ENCODE measurements around the gene AMPH. TPM values are rescaled to one million over a fixed set of nuclear protein-coding genes. Genes with fewer than 3 reads are reported as not detected.

Gene AMPH
- polyA plus RNA-seq = 1 to 10 TPM; 1.2 to 7.3 (median 2.9) TPM

- H3K27ac ChIP-seq (ENCODE audit: low read depth, low read length) = no peak within 1 kb of the TSS
- WGBS, 3 donors = 1% methylated on average over 97 to 105 of the region's 105 CpGs
Observed at GRCh38 chr7:38630720-38631673, at the start of gene AMPH. Gene AMPH, minus strand, starts transcription at chr7:38631373. Its CDS starts 22 bp downstream, at chr7:38631351.

- WGBS, 3 donors = 55 to 79% (median 62%) methylated on average over 3 of the region's 3 CpGs
- no peak overlapping the region for H3K27ac ChIP-seq (ENCODE audit: low read depth, low read length)
Observed at GRCh38 chr7:38679419-38679818, 48.2 kb upstream of the AMPH start.

GRCh38 chr7:38678698-38679054 lies 47.5 kb upstream of the AMPH start:
- no peak overlapping the region for H3K27ac ChIP-seq (ENCODE audit: low read depth, low read length)
- 57 to 100% (median 80%) methylated on average over 1 of the region's 1 CpG for WGBS, 3 donors

GRCh38 chr7:38677981-38678697 lies 47.0 kb upstream of the AMPH start:
- 68 to 88% (median 80%) methylated on average over 5 of the region's 5 CpGs for WGBS, 3 donors

GRCh38 chr7:38675494-38676106 lies 44.4 kb upstream of the AMPH start:
- H3K27ac ChIP-seq (ENCODE audit: low read depth, low read length) = no peak overlapping the region
- WGBS, 3 donors = 34 to 68% (median 50%) methylated on average over 8 of the region's 8 CpGs

More at GRCh38 chr7:38677981-38678697, 47.0 kb upstream of the AMPH start:
- no peak overlapping the region for H3K27ac ChIP-seq (ENCODE audit: low read depth, low read length)

- H3K27ac ChIP-seq (ENCODE audit: low read depth, low read length) = no peak overlapping the region
- WGBS, 3 donors = 35 to 49% (median 41%) methylated on average over 1 of the region's 1 CpG
Observed at GRCh38 chr7:38674513-38674912, 43.3 kb upstream of the AMPH start.

GRCh38 chr7:38673795-38674194 lies 42.6 kb upstream of the AMPH start:
- WGBS, 3 donors = 51 to 64% (median 52%) methylated on average over 3 of the region's 3 CpGs
- H3K27ac ChIP-seq (ENCODE audit: low read depth, low read length) = no peak overlapping the region

GRCh38 chr7:38671911-38672905 lies 41.0 kb upstream of the AMPH start:
- WGBS, 3 donors = 59 to 65% (median 64%) methylated on average over 12 of the region's 12 CpGs
- H3K27ac ChIP-seq (ENCODE audit: low read depth, low read length) = no peak overlapping the region

GRCh38 chr7:38669965-38670520 lies 38.9 kb upstream of the AMPH start:
- WGBS, 3 donors = 58 to 65% (median 59%) methylated on average over 5 of the region's 5 CpGs
- H3K27ac ChIP-seq (ENCODE audit: low read depth, low read length) = no peak overlapping the region

- 88 to 96% (median 93%) methylated on average over 7 of the region's 7 CpGs for WGBS, 3 donors
Observed at GRCh38 chr7:38664972-38665371, 33.8 kb upstream of the AMPH start.

GRCh38 chr7:38660427-38661099 lies 29.4 kb upstream of the AMPH start:
- WGBS, 3 donors = 32 to 37% (median 32%) methylated on average over 6 of the region's 6 CpGs
- H3K27ac ChIP-seq (ENCODE audit: low read depth, low read length) = no peak overlapping the region

More at GRCh38 chr7:38664972-38665371, 33.8 kb upstream of the AMPH start:
- no peak overlapping the region for H3K27ac ChIP-seq (ENCODE audit: low read depth, low read length)

- 87 to 92% (median 87%) methylated on average over 6 of the region's 6 CpGs for WGBS, 3 donors
- H3K27ac ChIP-seq (ENCODE audit: low read depth, low read length) = no peak overlapping the region
Observed at GRCh38 chr7:38659931-38660330, 28.8 kb upstream of the AMPH start.

GRCh38 chr7:38658921-38659320 lies 27.7 kb upstream of the AMPH start:
- H3K27ac ChIP-seq (ENCODE audit: low read depth, low read length) = no peak overlapping the region
- WGBS, 3 donors = 77 to 84% (median 77%) methylated on average over 2 of the region's 2 CpGs

- 33 to 54% (median 44%) methylated on average over 1 of the region's 1 CpG for WGBS, 3 donors
- H3K27ac ChIP-seq (ENCODE audit: low read depth, low read length) = no peak overlapping the region
Observed at GRCh38 chr7:38656968-38657367, 25.8 kb upstream of the AMPH start.

- 82 to 84% (median 84%) methylated on average over 35 of the region's 35 CpGs for WGBS, 3 donors
- no peak overlapping the region for H3K27ac ChIP-seq (ENCODE audit: low read depth, low read length)
Observed at GRCh38 chr7:38655833-38656774, 24.9 kb upstream of the AMPH start.

GRCh38 chr7:38637957-38638356 lies 6.8 kb upstream of the AMPH start:
- no peak overlapping the region for H3K27ac ChIP-seq (ENCODE audit: low read depth, low read length)
- 82 to 92% (median 91%) methylated on average over 6 of the region's 6 CpGs for WGBS, 3 donors
